Measurements from ENCODE around the gene AGBL4.

DNA sequence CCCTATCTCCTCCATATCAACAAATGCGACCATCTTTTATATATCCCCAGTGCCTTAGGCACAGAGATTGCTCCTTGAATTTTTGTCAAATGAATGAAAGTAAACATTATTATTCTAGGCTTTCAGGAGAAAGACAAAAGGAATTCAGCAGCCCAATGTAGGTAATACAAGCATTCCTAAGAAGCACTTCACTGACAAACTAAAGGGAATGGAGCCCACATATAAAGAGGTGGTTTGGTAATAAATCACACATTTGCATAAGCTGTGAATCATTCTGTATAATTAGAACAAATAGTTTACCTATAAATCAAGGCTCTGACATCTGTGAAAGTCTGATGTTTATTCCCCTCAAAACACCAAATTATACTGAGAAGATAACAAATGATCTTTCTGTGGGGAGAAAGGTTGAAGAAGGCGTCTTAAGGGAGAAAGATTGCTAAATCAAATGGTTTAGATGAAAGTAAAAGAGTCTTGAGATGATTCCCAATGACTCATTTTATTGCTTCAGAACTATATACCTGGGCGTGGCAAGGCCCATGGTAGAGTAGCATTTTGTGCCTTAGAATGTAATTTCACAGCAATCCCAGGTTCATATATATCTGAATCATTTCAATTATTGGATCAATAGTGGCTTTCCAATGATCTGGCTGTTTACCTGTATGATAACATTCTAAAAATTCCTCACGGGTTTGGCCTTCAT lies 558.1 kb downstream of the AGBL4 start:
- TF ChIP-seq, protein P1, sequence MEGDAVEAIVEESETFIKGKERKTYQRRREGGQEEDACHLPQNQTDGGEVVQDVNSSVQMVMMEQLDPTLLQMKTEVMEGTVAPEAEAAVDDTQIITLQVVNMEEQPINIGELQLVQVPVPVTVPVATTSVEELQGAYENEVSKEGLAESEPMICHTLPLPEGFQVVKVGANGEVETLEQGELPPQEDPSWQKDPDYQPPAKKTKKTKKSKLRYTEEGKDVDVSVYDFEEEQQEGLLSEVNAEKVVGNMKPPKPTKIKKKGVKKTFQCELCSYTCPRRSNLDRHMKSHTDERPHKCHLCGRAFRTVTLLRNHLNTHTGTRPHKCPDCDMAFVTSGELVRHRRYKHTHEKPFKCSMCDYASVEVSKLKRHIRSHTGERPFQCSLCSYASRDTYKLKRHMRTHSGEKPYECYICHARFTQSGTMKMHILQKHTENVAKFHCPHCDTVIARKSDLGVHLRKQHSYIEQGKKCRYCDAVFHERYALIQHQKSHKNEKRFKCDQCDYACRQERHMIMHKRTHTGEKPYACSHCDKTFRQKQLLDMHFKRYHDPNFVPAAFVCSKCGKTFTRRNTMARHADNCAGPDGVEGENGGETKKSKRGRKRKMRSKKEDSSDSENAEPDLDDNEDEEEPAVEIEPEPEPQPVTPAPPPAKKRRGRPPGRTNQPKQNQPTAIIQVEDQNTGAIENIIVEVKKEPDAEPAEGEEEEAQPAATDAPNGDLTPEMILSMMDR (IDR thresholded peaks at IDR 0.05): no peak
- TF ChIP-seq POLR2A (IDR thresholded peaks at IDR 0.05) (no peak), POLR2AphosphoS5 (IDR thresholded peaks at IDR 0.05) (no peak)

All from breast epithelium (tissue), 3 donors.